Spleen (tissue), 7 donors: ENCODE data around the gene CCDC80.

Source experiments
- CTCF ChIP-seq, 11 experiments: fragments of 200-600 bp in 7 of 11; fragments of 450-650 bp in 4 of 11; sonication (generic) in 4 of 11; IDR thresholded peaks in 8 of 11; conservative IDR thresholded peaks in 3 of 11; 1 replicate in 7 of 11; 2 replicates in 4 of 11; pipeline versions ENCODE4 v1.4.0 to v1.8.0; 2016 to 2021; ENCODE audit warnings: antibody characterized with exemption in 11 of 11, inconsistent platforms in 4 of 11, mild to moderate bottlenecking in 1 of 11
- POLR2A ChIP-seq, 3 donors: fragments of 450-650 bp; IDR thresholded peaks; one replicate each; pipeline ENCODE4 v1.5.1; 2017; ENCODE audit warnings: antibody characterized with exemption in 3 of 3, mild to moderate bottlenecking in 1 of 3
- POLR2AphosphoS5 ChIP-seq, 3 donors: sonication (generic); formaldehyde crosslinking; IDR thresholded peaks; one replicate each; pipeline ENCODE4 v1.5.1; 2017; ENCODE audit warnings: antibody characterized with exemption in 3 of 3
- donor health status: DM: no; HTN: no; CAD: no; lungs with moderate emphysema.
- donor health status: DM: no; HTN: no; CAD: no.
- donor health status: DM: no; HTN: no; CAD: no.

GRCh38 chr3:112687211-112687610 is 46.3 kb upstream of the CCDC80 start:
- TF ChIP-seq POLR2A (IDR thresholded peaks at IDR 0.05), result no peak
- TF ChIP-seq CTCF (IDR thresholded peaks at IDR 0.05 in 8 of 11, conservative IDR thresholded peaks at IDR 0.05 in 3 of 11), result no peak
- no peak for TF ChIP-seq POLR2AphosphoS5 (IDR thresholded peaks at IDR 0.05)
